H9 (cell line): ENCODE results near the gene UQCRHL. TPM values are rescaled to one million over a fixed set of nuclear protein-coding genes. Genes with fewer than 3 reads are reported as not detected.

ENCODE experiments used
- DNase-seq: peaks from one replicate; pipeline ENCODE4 v3.0.0-alpha.2; 2017
- H2AFZ ChIP-seq: one replicate; pipeline ENCODE4 v1.6.1; 2013; ENCODE audit warnings: mild to moderate bottlenecking, low read length, control low read depth, moderate library complexity
- H2AK5ac ChIP-seq: 2 replicates; pipeline ENCODE4 v1.6.1; 2013; ENCODE audit warnings: low read length, control low read depth, mixed read lengths; ENCODE audit not compliant: insufficient read length
- H2BK120ac ChIP-seq: one replicate; pipeline ENCODE4 v1.6.1; 2013; ENCODE audit warnings: low read depth, mild to moderate bottlenecking, low read length, control low read depth, inconsistent platforms; ENCODE audit not compliant: poor library complexity, severe bottlenecking
- H2BK12ac ChIP-seq: 2 replicates; pipeline ENCODE4 v1.6.1; 2013; ENCODE audit warnings: low read length, control low read depth, mixed read lengths, low read depth; ENCODE audit not compliant: insufficient read length
- H2BK15ac ChIP-seq: 2 replicates; pipeline ENCODE4 v1.6.1; 2013; ENCODE audit warnings: low read depth, low read length, control low read depth
- H2BK20ac ChIP-seq: one replicate; pipeline ENCODE4 v1.6.1; 2013; ENCODE audit warnings: low read depth, mild to moderate bottlenecking, low read length, control low read depth, inconsistent platforms; ENCODE audit not compliant: poor library complexity, severe bottlenecking
- H2BK5ac ChIP-seq: 2 replicates; pipeline ENCODE4 v1.6.1; 2013; ENCODE audit warnings: low read length, control low read depth, mixed read lengths; ENCODE audit not compliant: insufficient read length
- H3K14ac ChIP-seq: 2 replicates; pipeline ENCODE4 v1.6.1; 2013; ENCODE audit warnings: low read length, control low read depth; ENCODE audit not compliant: insufficient read depth
- H3K18ac ChIP-seq: 2 replicates; pipeline ENCODE4 v1.6.1; 2013; ENCODE audit warnings: low read depth, mild to moderate bottlenecking, mixed read lengths, low read length, control low read depth; ENCODE audit not compliant: insufficient read length
- H3K23ac ChIP-seq: 2 replicates; pipeline ENCODE4 v1.6.1; 2013; ENCODE audit warnings: low read length, control low read depth, mixed read lengths, low read depth; ENCODE audit not compliant: insufficient read length
- H3K23me2 ChIP-seq: 2 replicates; pipeline ENCODE4 v1.6.1; 2013; ENCODE audit warnings: low read depth, mild to moderate bottlenecking, mixed read lengths, low read length, control low read depth; ENCODE audit not compliant: insufficient read length, poor library complexity, severe bottlenecking
- H3K27ac ChIP-seq: 2 replicates; pipeline ENCODE4 v1.5.1; 2013; ENCODE audit warnings: low read length, control low read depth, mixed read lengths, low read depth; ENCODE audit not compliant: insufficient read length
- H3K27me3 ChIP-seq: 2 replicates; pipeline ENCODE4 v1.6.1; 2013; ENCODE audit warnings: low read length, control low read depth, inconsistent platforms; ENCODE audit not compliant: insufficient read depth
- H3K4ac ChIP-seq: 2 replicates; pipeline ENCODE4 v1.6.1; 2013; ENCODE audit warnings: low read depth, mild to moderate bottlenecking, control low read depth, inconsistent platforms, low read length, moderate library complexity
- H3K4me1 ChIP-seq: 2 replicates; pipeline ENCODE4 v1.6.1; 2013; ENCODE audit warnings: low read length, control low read depth, inconsistent platforms; ENCODE audit not compliant: insufficient read depth
- H3K4me2 ChIP-seq: 2 replicates; pipeline ENCODE4 v1.6.1; 2013; ENCODE audit warnings: low read length, control low read depth, mixed read lengths; ENCODE audit not compliant: insufficient read length, insufficient read depth
- H3K56ac ChIP-seq: 2 replicates; pipeline ENCODE4 v1.6.1; 2013; ENCODE audit warnings: low read depth, mild to moderate bottlenecking, mixed read lengths, low read length, control low read depth; ENCODE audit not compliant: insufficient read length
- H3K79me1 ChIP-seq: 2 replicates; pipeline ENCODE4 v1.6.1; 2013; ENCODE audit warnings: low read depth, mild to moderate bottlenecking, moderate library complexity, low read length, control low read depth, inconsistent platforms; ENCODE audit not compliant: insufficient read depth, poor library complexity, severe bottlenecking
- H3K79me2 ChIP-seq: 2 replicates; pipeline ENCODE4 v1.6.1; 2013; ENCODE audit warnings: low read length, control low read depth, inconsistent platforms; ENCODE audit not compliant: insufficient read depth
- H3K9ac ChIP-seq: 2 replicates; pipeline ENCODE4 v1.6.1; 2013; ENCODE audit warnings: low read length, control low read depth, mixed read lengths; ENCODE audit not compliant: insufficient read length; ENCODE audit errors: extremely low read depth
- H3K9me3 ChIP-seq: one replicate; pipeline ENCODE4 v1.6.1; 2013; ENCODE audit warnings: low read depth, low read length, inconsistent platforms; ENCODE audit not compliant: control insufficient read depth
- H3T11ph ChIP-seq: one replicate; pipeline ENCODE4 v1.6.1; 2013; ENCODE audit warnings: mild to moderate bottlenecking, low read length, control low read depth, inconsistent platforms
- H4K20me1 ChIP-seq: one replicate; pipeline ENCODE4 v1.6.1; 2013; ENCODE audit not compliant: control insufficient read depth, insufficient read length, insufficient read depth
- H4K5ac ChIP-seq: 2 replicates; pipeline ENCODE4 v1.6.1; 2013; ENCODE audit warnings: low read depth, mild to moderate bottlenecking, mixed read lengths, low read length, control low read depth; ENCODE audit not compliant: insufficient read length
- H4K8ac ChIP-seq: replicated peaks from 2 replicates; pipeline ENCODE4 v1.6.1; 2013; ENCODE audit warnings: low read length, control low read depth, mixed read lengths, low read depth; ENCODE audit not compliant: insufficient read length
- H4K91ac ChIP-seq: 2 replicates; pipeline ENCODE4 v1.6.1; 2013; ENCODE audit warnings: low read depth, mild to moderate bottlenecking, moderate library complexity, mixed read lengths, low read length, control low read depth; ENCODE audit not compliant: insufficient read length
- H3K27ac Mint-ChIP-seq, 3 experiments: 2 replicates in 2 of 3; 3 replicates in 1 of 3; pipeline ENCODE4 v1.8.0; 2020 to 2021; ENCODE audit warnings: mixed read lengths in 3 of 3, mild to moderate bottlenecking in 1 of 3, moderate library complexity in 1 of 3
- H3K27me3 Mint-ChIP-seq: 2 replicates; pipeline ENCODE4 v1.8.0; 2021; ENCODE audit warnings: low read depth, mild to moderate bottlenecking, moderate library complexity, mixed read lengths
- H3K36me3 Mint-ChIP-seq, 3 experiments: 2 replicates in 2 of 3; 3 replicates in 1 of 3; pipeline ENCODE4 v1.8.0; 2020 to 2021; ENCODE audit warnings: low read depth in 3 of 3, mixed read lengths in 3 of 3; ENCODE audit not compliant: insufficient read depth in 1 of 3
- H3K4me1 Mint-ChIP-seq, 2 experiments: 2 replicates each; pipeline ENCODE4 v1.8.0; 2020; ENCODE audit warnings: mixed read lengths in 2 of 2
- H3K4me3 Mint-ChIP-seq, 2 experiments: 2 replicates in 1 of 2; 3 replicates in 1 of 2; pipeline ENCODE4 v1.8.0; 2020 to 2021; ENCODE audit warnings: mild to moderate bottlenecking in 2 of 2, mixed read lengths in 2 of 2, moderate library complexity in 1 of 2
- H3K9me3 Mint-ChIP-seq, 2 experiments: 2 replicates in 1 of 2; 3 replicates in 1 of 2; pipeline ENCODE4 v1.8.0; 2020; ENCODE audit warnings: mild to moderate bottlenecking in 2 of 2, mixed read lengths in 2 of 2, moderate library complexity in 1 of 2
- WGBS: extraction: QIAGEN DNeasy Blood & Tissue Kit; methylation state at CpG from one replicate; pipeline ENCODE4 v1.1.7; 2013; ENCODE audit warnings: missing lambda C conversion rate, low lambda C conversion rate, mixed read lengths; ENCODE audit not compliant: insufficient read length; ENCODE audit errors: extremely low coverage; 5-methylcytosine and 5-hydroxymethylcytosine counted together
- total RNA-seq: library from RNA; stranded (reverse); gene quantifications from 2 replicates; pipeline ENCODE4 v1.2.1, GENCODE V29; 2021
- TF ChIP-seq, protein P1 (sequence below): fragments of 200-600 bp; sonication (generic); conservative IDR thresholded peaks from 3 replicates; pipeline ENCODE4 v1.8.0; 2021; ENCODE audit warnings: antibody characterized with exemption, mild to moderate bottlenecking

The UQCRHL gene
- total RNA-seq, 1 experiment from 2014 or later = 2.0 TPM

DNA sequence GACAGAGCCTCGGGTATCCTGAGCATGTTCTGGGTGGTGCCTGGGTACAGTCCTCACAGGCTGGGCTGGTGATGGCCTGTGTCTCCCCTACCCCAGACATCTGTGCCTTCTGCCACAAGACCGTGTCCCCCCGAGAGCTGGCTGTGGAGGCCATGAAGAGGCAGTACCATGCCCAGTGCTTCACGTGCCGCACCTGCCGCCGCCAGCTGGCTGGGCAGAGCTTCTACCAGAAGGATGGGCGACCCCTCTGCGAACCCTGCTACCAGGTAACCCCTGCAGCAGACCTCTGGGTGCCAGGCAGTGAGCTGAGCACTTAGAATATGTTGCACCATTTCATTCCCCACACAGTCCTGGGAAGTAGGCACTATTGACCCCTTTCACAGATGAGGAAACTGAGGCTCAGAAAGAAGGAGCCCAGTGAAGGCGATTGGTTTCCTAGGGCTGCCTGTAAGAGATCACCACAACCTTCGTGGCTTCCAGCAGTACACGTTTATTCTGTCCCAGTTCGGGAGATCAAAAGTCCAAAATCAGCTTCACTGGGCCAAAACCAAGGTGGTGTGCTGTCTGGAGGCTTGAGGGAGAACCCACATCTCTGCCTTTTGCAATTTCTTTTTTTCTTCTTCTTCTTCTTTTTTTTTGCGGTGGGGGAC lies 37.0 kb downstream of the UQCRHL start:
- Histone ChIP-seq H3K27ac (no peak overlapping the region), H3K4ac (no peak overlapping the region), H2AK5ac (no peak overlapping the region), H3K23me2 (no peaks in the 10 kb centered on the region), H3K9ac (no peak overlapping the region), H3K14ac (no peak overlapping the region), H2BK5ac (no peak overlapping the region), H4K20me1 (no peaks in the 10 kb centered on the region), H3K4me1 (no peaks in the 10 kb centered on the region), H3K27me3 (no peaks in the 10 kb centered on the region), H3K4me2 (no peak overlapping the region), H2BK15ac (no peak overlapping the region), H3K79me2 (no peaks in the 10 kb centered on the region), H2BK120ac (no peak overlapping the region), H3K18ac (no peak overlapping the region), H2BK20ac (no peak overlapping the region), H4K8ac (no peak overlapping the region), H3K9me3 (no peaks in the 10 kb centered on the region), H2BK12ac (no peak overlapping the region), H3K79me1 (no peaks in the 10 kb centered on the region), H3K56ac (no peak overlapping the region), H3T11ph (no peak overlapping the region), H2AFZ (no peak overlapping the region), H4K5ac (no peak overlapping the region), H3K23ac (no peak overlapping the region), H4K91ac (no peak overlapping the region)
- peaks cover 45 to 77% (median 54%) of the 10 kb centered on the region in 3 experiments for H3K36me3 Mint-ChIP-seq
- no peaks in the 10 kb centered on the region for H3K4me1 Mint-ChIP-seq
- H3K27ac Mint-ChIP-seq = no peak overlapping the region
- no peak overlapping the region for H3K4me3 Mint-ChIP-seq
- no peaks in the 10 kb centered on the region for H3K27me3 Mint-ChIP-seq
- H3K9me3 Mint-ChIP-seq = no peaks in the 10 kb centered on the region
- TF ChIP-seq, protein P1, sequence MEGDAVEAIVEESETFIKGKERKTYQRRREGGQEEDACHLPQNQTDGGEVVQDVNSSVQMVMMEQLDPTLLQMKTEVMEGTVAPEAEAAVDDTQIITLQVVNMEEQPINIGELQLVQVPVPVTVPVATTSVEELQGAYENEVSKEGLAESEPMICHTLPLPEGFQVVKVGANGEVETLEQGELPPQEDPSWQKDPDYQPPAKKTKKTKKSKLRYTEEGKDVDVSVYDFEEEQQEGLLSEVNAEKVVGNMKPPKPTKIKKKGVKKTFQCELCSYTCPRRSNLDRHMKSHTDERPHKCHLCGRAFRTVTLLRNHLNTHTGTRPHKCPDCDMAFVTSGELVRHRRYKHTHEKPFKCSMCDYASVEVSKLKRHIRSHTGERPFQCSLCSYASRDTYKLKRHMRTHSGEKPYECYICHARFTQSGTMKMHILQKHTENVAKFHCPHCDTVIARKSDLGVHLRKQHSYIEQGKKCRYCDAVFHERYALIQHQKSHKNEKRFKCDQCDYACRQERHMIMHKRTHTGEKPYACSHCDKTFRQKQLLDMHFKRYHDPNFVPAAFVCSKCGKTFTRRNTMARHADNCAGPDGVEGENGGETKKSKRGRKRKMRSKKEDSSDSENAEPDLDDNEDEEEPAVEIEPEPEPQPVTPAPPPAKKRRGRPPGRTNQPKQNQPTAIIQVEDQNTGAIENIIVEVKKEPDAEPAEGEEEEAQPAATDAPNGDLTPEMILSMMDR = no peak
- DNase-seq = no peak
- no CpG with 5 or more reads among the region's 14 CpGs for WGBS
